ENCODE results near the gene CDC20B.
A peak's percentile ranks its signal among the peaks of the same experiment; 100 is the strongest.

CDC20B gene

GRCh38 chr5:55063220-55063863 lies 109.6 kb downstream of the CDC20B start:
- H3K4me1 ChIP-seq (ENCODE audit: control insufficient read depth, insufficient read depth, low read length): peaks cover 16% of the 10 kb centered on the region
- H3K27me3 ChIP-seq (replicated peaks; ENCODE audit: control insufficient read depth, insufficient read depth, low read length): no peaks in the 10 kb centered on the region
- peak; percentile 63 for DNase-seq (ENCODE audit: low read depth)

More at GRCh38 chr5:55063220-55063863, 109.6 kb downstream of the CDC20B start:
- Histone ChIP-seq H3K9me3 (ENCODE audit: control insufficient read depth, low read length) (peaks cover 4% of the 10 kb centered on the region), H3K36me3 (ENCODE audit: control insufficient read depth, insufficient read depth, low read length, severe bottlenecking) (no peaks in the 10 kb centered on the region), H3K9ac (ENCODE audit: low read length) (no peak overlapping the region), H3K4me3 (ENCODE audit: low read length) (no peak overlapping the region)

Data from adipocyte (in vitro differentiated cells).